Naive B cell (primary cell): ENCODE measurements around the gene AASDHPPT. TPM values are rescaled to one million over a fixed set of nuclear protein-coding genes. Genes with fewer than 3 reads are reported as not detected.

Experiments
- ATAC-seq, 2 donors: fragments of 150-1000 bp; cut with Tn5 transposase; 2 replicates each; pipeline ENCODE4 v1.10.0; 2021; ENCODE audit warnings: low read depth in 2 of 2, mild to moderate bottlenecking in 2 of 2, moderate library complexity in 2 of 2
- DNase-seq: peaks from one replicate; pipeline ENCODE4 v3.0.0; 2022
- H3K27ac Mint-ChIP-seq, 6 donors: one replicate each; pipeline ENCODE4 v1.8.0; 2020 to 2022; ENCODE audit warnings: mild to moderate bottlenecking in 6 of 6, mixed read lengths in 6 of 6, moderate library complexity in 5 of 6, inconsistent platforms in 2 of 6
- H3K27me3 Mint-ChIP-seq, 3 donors: one replicate each; pipeline ENCODE4 v1.8.0; 2021 to 2022; ENCODE audit warnings: mixed read lengths in 3 of 3, mild to moderate bottlenecking in 1 of 3
- H3K36me3 Mint-ChIP-seq, 2 donors: one replicate each; pipeline ENCODE4 v1.8.0; 2020 to 2022; ENCODE audit warnings: mixed read lengths in 2 of 2, inconsistent platforms in 1 of 2, mild to moderate bottlenecking in 1 of 2
- H3K4me1 Mint-ChIP-seq, 3 donors: one replicate each; pipeline ENCODE4 v1.8.0; 2020 to 2022; ENCODE audit warnings: mixed read lengths in 3 of 3, inconsistent platforms in 1 of 3, mild to moderate bottlenecking in 1 of 3, moderate library complexity in 1 of 3
- H3K4me3 Mint-ChIP-seq, 8 donors: one replicate each; pipeline ENCODE4 v1.8.0; 2020 to 2022; ENCODE audit warnings: mild to moderate bottlenecking in 8 of 8, mixed read lengths in 8 of 8, moderate library complexity in 8 of 8, inconsistent platforms in 2 of 8
- H3K9me3 Mint-ChIP-seq, 7 donors: one replicate each; pipeline ENCODE4 v1.8.0; 2020 to 2022; ENCODE audit warnings: mixed read lengths in 7 of 7, mild to moderate bottlenecking in 5 of 7, inconsistent platforms in 2 of 7, moderate library complexity in 1 of 7
- polyA plus RNA-seq, 6 donors: library from polyadenylated mRNA; unstranded; fragments of 300-500 nt; fragmentation: Illumina TruSeq; gene quantifications; one replicate each; pipeline ENCODE4 v1.2.3, GENCODE V29; 2021; ENCODE audit warnings: low read depth in 6 of 6

AASDHPPT gene
- polyA plus RNA-seq, 6 donors from 2014 or later: 20.3 to 55.5 (median 41.7) TPM

DNA sequence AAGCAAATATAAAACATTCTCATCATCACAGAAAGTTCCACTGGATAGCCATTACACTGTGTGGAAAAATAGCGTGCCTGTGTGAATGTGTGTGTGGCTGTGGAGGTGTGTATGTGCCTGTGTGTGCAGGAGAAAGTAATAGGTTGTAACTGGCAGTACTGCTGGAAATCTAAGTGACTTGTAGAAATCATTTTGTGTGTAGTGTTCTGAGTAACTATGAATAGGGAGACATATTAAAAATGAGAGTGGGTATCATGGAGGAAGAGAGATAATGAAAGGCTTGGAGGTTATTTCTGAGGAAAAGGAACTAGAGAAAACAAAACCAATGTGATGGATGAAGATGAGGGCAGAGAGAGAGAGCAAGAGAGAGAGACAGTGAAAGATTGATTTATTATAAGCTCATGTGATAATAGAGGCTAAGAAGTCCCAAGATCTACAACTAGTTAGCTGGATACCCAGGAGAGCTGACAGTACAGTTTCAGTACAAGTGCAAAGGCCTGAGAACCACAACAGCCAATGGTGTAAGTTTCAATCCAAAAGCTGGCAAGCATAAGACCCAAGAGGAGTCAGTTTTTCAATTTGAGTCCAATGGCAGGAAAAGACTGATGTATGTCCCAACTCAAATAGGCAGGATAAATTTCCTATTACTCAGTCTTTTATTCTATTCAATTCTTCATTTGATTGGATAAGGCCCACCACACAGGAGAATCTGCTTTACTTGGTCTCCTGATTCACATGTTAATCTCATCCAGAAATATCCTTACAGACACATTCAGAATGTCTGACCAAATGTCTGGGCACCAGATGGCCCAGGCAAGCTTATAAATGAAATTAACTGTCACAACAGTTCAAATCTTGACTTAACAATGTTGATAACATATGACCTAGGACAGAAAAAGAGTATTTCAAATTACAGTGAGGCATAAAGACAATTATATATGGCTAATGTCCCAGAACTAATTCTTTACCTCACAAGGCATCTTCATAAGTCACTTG, 15.2 kb upstream of the AASDHPPT start:
- peak overlapping the region in 3 of 6 donors; percentile 3 to 9 (median 6) for H3K27ac Mint-ChIP-seq
- ATAC-seq: no peak
- H3K9me3 Mint-ChIP-seq: no peaks in the 10 kb centered on the region

DNA sequence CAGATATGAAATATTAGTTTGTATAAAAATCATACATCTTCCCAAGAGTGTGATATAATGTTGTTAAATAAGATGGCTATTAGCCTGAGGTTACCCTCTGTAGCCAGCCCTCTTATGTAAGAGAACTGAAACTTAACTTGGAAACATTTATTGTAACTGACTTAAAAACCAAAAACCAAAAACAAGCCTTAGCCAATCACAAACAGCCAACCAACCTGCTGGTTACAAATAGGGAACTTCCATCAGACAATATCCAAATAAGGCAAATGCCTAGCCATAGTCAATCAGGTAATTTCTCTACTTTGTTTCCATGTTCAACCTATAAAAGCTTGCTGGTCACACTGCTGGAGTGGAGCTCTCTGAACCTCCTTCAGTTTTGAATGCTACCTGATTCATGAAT, 14.5 kb upstream of the AASDHPPT start:
- peak overlapping the region in 2 of 6 donors; percentile 27 to 92 for H3K27ac Mint-ChIP-seq
- DNase-seq: peak; percentile 20
- peaks cover 0 to under 1% (median 0%) of the 10 kb centered on the region in 7 donors for H3K9me3 Mint-ChIP-seq
- peak; percentile 82 to 84 for ATAC-seq
- H3K4me1 Mint-ChIP-seq: peaks cover 6 to 9% (median 6%) of the 10 kb centered on the region in 3 donors
- no peak overlapping the region for H3K4me3 Mint-ChIP-seq
- H3K36me3 Mint-ChIP-seq: peaks cover 0 to 12% of the 10 kb centered on the region in 2 donors
- no peaks in the 10 kb centered on the region for H3K27me3 Mint-ChIP-seq

More for the DNA sequence above, 15.2 kb upstream of the AASDHPPT start:
- DNase-seq: no peak
- H3K36me3 Mint-ChIP-seq: peaks cover 0 to 12% of the 10 kb centered on the region in 2 donors
- no peak overlapping the region for H3K4me3 Mint-ChIP-seq
- H3K4me1 Mint-ChIP-seq: peaks cover 6 to 9% (median 6%) of the 10 kb centered on the region in 3 donors
- no peaks in the 10 kb centered on the region for H3K27me3 Mint-ChIP-seq

DNA sequence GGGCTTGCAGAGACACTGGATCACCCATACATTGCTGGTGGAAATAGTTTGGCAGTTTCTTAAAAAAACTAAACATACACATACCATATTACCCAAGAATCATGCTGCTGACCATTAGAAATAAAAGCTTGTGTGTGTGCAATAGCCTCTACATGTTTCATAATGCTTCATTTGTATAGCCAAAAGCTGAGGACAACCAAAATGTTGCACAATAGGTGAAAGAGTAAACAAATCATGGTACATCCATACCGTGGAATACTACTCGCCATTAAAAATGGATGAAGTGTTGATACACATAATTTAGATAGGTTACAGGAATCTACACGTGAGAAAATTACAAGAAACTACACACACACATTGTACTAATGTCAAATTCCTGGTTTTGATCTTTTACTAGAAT, 6.9 kb upstream of the AASDHPPT start:
- peaks cover 0 to 10% of the 10 kb centered on the region in 2 donors for H3K36me3 Mint-ChIP-seq
- peaks cover 1 to 11% (median 4%) of the 10 kb centered on the region in 3 donors for H3K4me1 Mint-ChIP-seq
- peaks cover 0 to 2% (median 0%) of the 10 kb centered on the region in 7 donors for H3K9me3 Mint-ChIP-seq
- DNase-seq: no peak
- no peak overlapping the region for H3K4me3 Mint-ChIP-seq
- no peak for ATAC-seq
- H3K27ac Mint-ChIP-seq: no peak overlapping the region
- no peaks in the 10 kb centered on the region for H3K27me3 Mint-ChIP-seq

DNA sequence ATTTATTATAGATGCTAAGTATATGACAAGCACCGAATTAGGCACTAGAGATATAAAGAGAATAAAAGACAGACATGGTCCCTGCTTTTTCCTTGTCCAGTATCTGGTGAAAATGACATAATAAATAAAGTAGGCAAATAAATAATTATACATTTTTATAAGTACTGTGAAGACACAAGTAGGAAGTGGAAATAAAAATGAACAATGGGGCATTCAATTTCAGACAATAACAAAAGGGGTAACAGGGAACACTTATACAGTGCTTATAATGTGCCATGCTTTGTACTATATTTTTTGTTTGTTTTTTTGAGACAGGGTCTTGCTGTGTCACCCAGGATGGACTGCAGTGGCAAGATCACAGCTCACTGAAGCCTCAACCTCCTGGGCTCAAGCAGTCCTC, 4.7 kb upstream of the AASDHPPT start:
- Mint-ChIP-seq H3K9me3 (peaks cover 0 to 2% (median 0%) of the 10 kb centered on the region in 7 donors), H3K4me3 (no peak overlapping the region), H3K4me1 (peaks cover 12 to 22% (median 13%) of the 10 kb centered on the region in 3 donors), H3K36me3 (peaks cover 0 to 7% of the 10 kb centered on the region in 2 donors), H3K27ac (no peak overlapping the region), H3K27me3 (no peaks in the 10 kb centered on the region)
- ATAC-seq (no peak), DNase-seq (no peak)

DNA sequence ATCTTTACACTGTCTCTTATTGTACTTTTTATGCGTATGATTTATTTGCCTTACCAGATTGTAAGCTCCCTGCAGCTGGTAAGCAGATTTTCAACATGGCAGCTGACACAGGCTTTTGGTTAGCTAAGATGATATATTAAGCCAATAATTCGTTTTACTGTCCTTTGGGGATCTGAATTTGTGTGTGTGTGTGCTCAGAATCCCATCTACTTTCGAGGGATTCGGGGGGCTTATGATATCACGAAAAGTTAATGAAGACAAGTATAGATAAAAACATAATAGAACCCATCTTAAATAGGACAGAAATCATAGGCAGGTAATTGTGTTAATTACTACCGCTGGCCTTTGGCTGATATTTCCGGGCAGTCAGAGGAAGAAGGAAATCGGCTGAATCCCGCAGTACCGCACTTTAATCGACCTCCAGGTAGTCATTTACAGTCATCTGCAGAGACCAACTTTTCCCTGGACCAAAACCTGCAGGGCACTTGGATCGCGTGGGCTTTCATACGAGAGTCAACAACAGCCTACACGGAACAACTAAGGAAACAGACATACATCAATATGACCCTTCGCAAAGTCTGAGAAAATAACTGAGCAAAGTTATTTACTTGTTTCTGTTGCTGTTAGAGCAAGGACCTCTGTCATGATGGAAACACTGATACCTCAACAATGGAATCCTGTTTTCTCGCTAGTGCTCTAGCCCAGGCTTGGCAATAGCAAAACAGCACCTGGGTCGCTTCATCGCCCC, 1.1 kb upstream of the AASDHPPT start:
- peaks cover 27 to 32% (median 30%) of the 10 kb centered on the region in 3 donors for H3K4me1 Mint-ChIP-seq
- peak; percentile 3 for DNase-seq
- H3K27ac Mint-ChIP-seq: peak overlapping the region; percentile 93 to 99 (median 98)
- H3K4me3 Mint-ChIP-seq: peak overlapping the region; percentile 91 to 100 (median 98)
- no peak for ATAC-seq
- H3K36me3 Mint-ChIP-seq: peaks cover 0 to 11% of the 10 kb centered on the region in 2 donors
- no peaks in the 10 kb centered on the region for H3K27me3 Mint-ChIP-seq
- H3K9me3 Mint-ChIP-seq: no peaks in the 10 kb centered on the region

DNA sequence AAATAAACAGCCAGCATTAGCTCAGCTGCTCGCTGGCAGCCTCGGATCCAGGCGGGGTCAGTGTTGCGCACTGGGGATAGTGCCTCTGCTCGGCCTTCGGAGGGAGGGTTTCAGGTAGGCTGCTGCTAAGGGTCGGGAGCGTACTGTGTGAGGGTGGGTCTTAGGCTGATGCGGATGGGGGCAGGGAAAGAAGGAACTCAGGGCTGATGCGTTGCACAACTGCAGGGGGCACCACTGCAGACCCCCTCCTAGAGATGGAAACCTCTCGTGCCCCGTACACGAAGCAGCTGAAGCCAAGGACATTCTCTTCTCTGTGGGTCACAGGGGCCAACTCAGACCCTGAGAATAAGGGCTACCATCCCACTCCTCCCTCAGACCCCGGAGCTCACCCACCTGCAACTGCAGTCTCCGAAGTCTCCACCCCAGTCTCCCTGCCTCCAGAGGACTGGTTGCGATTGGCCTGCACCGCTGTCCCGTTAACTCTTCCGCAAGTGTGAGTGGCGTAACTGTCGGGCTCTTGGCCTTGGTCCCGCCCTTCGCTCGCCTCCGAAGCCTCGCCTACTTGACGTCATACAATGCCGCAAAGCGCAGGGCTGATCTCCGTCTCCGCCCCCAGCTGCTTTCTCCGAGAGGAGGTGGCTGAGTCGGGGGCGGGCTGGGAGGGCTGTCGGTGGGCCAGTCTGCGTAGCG, 398 bp upstream of the AASDHPPT start, which contains the start of gene KBTBD3:
Gene KBTBD3, minus strand, starts transcription at position 429 of the 690 bp plus-strand sequence. CDS start 18,250 bp downstream, outside the sequence.
- Mint-ChIP-seq H3K27me3 (no peaks in the 10 kb centered on the region), H3K4me1 (peaks cover 32 to 40% (median 33%) of the 10 kb centered on the region in 3 donors), H3K36me3 (peaks cover 2 to 15% of the 10 kb centered on the region in 2 donors), H3K4me3 (peak within 1 kb of the TSS; percentile 91 to 100 (median 98)), H3K9me3 (no peaks in the 10 kb centered on the region), H3K27ac (peak within 1 kb of the TSS; percentile 93 to 99 (median 98))
- ATAC-seq: peak; percentile 86 to 88
- peak; percentile 98 for DNase-seq

DNA sequence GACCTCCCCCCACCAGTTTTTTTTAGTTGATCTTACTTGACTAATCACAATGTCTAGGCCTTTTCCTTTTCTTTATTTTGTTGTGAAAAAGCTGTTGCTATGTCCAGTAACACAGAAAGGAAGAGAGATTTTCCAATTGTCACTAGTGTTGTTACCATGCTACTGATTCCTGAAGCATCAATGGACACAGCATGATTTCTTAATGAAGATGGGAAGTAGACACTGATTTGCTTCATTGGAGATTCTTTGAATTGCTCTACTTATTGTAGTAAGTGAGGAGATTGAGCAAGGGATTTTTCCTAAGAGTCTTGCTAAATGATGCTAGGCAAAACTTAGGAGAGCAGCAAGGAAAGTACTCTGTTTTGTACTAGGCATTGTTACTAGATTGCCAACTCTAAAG, 4.6 kb downstream of the AASDHPPT start:
- H3K27ac Mint-ChIP-seq: no peak overlapping the region
- no peaks in the 10 kb centered on the region for H3K9me3 Mint-ChIP-seq
- ATAC-seq (no peak), DNase-seq (no peak)
- peaks cover 34 to 39% (median 34%) of the 10 kb centered on the region in 3 donors for H3K4me1 Mint-ChIP-seq
- peaks cover 3 to 18% of the 10 kb centered on the region in 2 donors for H3K36me3 Mint-ChIP-seq
- H3K27me3 Mint-ChIP-seq: no peaks in the 10 kb centered on the region
- no peak overlapping the region for H3K4me3 Mint-ChIP-seq

DNA sequence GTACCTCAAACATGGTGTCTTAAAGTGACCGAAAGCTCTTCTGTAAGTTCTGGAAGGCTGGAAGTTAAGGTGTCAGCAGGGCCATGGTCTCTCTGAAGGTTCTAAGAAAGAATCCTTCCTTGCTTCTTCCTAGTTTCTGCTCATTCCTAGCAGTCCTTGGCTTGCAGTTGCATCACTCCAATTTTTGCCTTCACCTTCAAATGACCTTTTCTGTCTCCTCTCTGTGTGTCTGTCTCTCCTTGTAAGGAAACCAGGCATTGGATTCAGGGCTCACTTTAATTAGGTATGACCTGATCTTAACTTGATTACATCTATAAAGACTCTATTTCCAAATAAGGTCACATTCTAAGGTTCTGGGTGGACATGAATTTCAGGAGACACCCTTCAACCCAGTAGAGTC, 8.7 kb downstream of the AASDHPPT start:
- no peaks in the 10 kb centered on the region for H3K9me3 Mint-ChIP-seq
- no peaks in the 10 kb centered on the region for H3K27me3 Mint-ChIP-seq
- no peak overlapping the region for H3K4me3 Mint-ChIP-seq
- no peak for ATAC-seq
- H3K27ac Mint-ChIP-seq: peak overlapping the region in 4 of 6 donors; percentile 1 to 51 (median 30)
- DNase-seq: no peak
- H3K4me1 Mint-ChIP-seq: peaks cover 24 to 43% (median 39%) of the 10 kb centered on the region in 3 donors
- peaks cover 6 to 9% of the 10 kb centered on the region in 2 donors for H3K36me3 Mint-ChIP-seq

DNA sequence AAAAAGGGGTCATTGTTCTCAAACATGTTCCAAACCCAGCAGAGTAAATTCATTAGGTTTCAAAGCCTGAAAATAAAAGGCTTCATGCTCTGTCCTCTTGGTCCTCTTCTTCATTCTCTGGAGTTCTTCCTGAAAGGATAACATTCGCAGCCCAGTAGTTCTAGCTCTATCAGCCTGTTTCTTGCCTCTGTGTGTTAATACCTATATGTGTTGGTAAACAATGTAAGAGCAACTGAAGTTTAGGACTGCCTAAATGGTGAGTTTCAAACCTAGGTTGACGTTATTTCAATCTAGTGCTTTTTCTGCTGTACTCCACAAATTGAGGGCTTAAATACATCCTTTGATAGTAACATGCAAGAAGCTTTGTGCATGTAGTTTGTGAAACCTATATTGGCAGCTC, 9.4 kb downstream of the AASDHPPT start:
- H3K4me1 Mint-ChIP-seq: peaks cover 22 to 42% (median 33%) of the 10 kb centered on the region in 3 donors
- peak overlapping the region in 1 of 6 donors; percentile 34 for H3K27ac Mint-ChIP-seq
- DNase-seq: no peak
- peaks cover 9 to 11% of the 10 kb centered on the region in 2 donors for H3K36me3 Mint-ChIP-seq
- H3K27me3 Mint-ChIP-seq: no peaks in the 10 kb centered on the region
- H3K4me3 Mint-ChIP-seq: no peak overlapping the region
- ATAC-seq: no peak
- H3K9me3 Mint-ChIP-seq: no peaks in the 10 kb centered on the region

DNA sequence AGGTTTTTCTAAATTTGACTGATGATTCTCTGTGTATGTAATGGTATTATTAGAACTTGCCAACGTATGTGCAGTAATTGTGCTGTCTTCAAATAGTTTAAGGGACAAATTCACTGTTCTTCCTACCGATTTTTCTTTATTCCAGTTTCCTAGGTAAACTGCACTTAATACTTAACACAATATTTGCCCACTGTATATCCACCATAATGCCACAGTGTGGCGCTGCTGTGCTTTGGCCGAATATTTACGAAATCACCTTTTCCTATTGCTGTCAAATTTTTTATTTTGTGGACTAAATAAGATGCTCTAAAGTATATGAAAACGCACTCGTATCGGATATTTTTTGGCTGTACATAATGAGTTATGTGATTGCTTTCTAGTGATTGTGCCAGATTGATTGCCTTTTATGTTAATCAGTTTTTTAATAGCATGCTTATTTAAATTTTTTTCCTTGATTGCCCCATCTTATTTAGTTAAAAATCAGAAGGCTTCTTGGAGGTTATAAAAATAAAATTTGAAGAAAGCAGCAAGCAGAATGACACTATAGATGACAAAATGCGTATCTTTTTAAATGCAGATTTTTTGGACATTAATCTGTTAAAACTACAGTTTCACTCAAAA, 10.5 kb downstream of the AASDHPPT start:
- H3K27ac Mint-ChIP-seq: peak overlapping the region in 3 of 6 donors; percentile 8 to 58 (median 18)

DNA sequence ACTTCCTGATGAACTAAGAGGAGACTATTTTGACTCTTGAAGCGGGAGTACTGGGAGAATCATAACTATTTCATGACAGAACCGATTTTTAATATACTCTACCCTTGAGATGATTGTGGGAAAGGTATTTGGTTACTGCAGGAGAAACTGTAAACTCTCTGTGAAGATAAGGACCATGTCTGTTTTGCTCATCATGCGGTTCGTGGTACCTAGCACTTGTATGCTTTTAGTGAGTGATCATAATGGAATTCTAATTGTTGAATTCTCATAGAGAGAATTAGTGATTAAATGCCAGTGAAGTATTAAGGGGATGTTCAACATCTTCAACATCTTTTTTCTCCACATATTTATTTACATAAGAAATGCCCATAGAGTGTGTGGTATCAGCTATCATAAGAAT, 11.4 kb downstream of the AASDHPPT start:
- DNase-seq: no peak

More for the DNA sequence above, 10.5 kb downstream of the AASDHPPT start:
- ATAC-seq: peak; percentile 40 to 41
- no peak overlapping the region for H3K4me3 Mint-ChIP-seq
- H3K27me3 Mint-ChIP-seq: no peaks in the 10 kb centered on the region
- peaks cover 15 to 17% of the 10 kb centered on the region in 2 donors for H3K36me3 Mint-ChIP-seq
- peaks cover 14 to 38% (median 30%) of the 10 kb centered on the region in 3 donors for H3K4me1 Mint-ChIP-seq
- DNase-seq: peak; percentile 5
- H3K9me3 Mint-ChIP-seq: no peaks in the 10 kb centered on the region

DNA sequence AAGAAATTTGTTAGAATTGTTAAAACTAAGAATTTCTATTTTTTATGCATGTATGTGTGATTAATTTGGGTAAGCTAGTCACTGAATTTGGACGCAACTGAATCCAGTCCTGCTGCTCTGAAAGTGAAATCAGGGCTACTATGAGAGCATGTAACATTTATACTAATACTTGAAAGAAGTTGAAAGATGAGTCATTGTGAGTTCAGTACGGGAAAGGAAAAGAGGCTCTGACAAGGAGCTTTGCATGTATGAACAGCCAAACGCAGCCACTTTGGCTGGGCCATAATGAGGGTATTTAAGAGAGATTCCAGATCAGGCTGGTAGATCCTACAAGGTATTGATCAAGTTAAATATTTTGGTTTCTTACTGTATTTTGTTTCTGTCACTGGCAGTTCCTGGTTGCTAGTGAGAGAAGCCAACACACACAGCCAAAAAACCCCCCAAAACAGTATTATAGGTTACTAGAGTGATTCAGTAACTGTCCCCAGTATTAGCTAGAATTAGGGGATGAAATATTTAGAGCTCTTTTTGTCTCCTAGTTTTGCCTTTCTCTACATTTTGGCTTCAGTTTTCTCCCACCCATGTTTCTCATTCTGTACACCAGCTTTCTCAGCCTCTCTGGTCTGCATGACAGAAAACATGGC, 14.1 kb downstream of the AASDHPPT start:
- H3K27me3 Mint-ChIP-seq: no peaks in the 10 kb centered on the region
- H3K9me3 Mint-ChIP-seq: no peaks in the 10 kb centered on the region
- H3K4me1 Mint-ChIP-seq: peaks cover 8 to 31% (median 18%) of the 10 kb centered on the region in 3 donors
- peak overlapping the region in 3 of 6 donors; percentile 17 to 71 (median 54) for H3K27ac Mint-ChIP-seq
- H3K4me3 Mint-ChIP-seq: no peak overlapping the region
- peaks cover 28 to 35% of the 10 kb centered on the region in 2 donors for H3K36me3 Mint-ChIP-seq
- DNase-seq (no peak), ATAC-seq (no peak)

More for the DNA sequence above, 11.4 kb downstream of the AASDHPPT start:
- Mint-ChIP-seq H3K27ac (peak overlapping the region in 1 of 6 donors; percentile 58), H3K4me1 (peaks cover 14 to 38% (median 30%) of the 10 kb centered on the region in 3 donors), H3K4me3 (no peak overlapping the region), H3K36me3 (peaks cover 17% of the 10 kb centered on the region in 2 donors), H3K27me3 (no peaks in the 10 kb centered on the region), H3K9me3 (no peaks in the 10 kb centered on the region)
- no peak for ATAC-seq
